Hepatocyte (in vitro differentiated cells): ENCODE data around the gene ZBTB7C. TPM values are rescaled to one million over a fixed set of nuclear protein-coding genes. Genes with fewer than 3 reads are reported as not detected.
A peak's percentile ranks its signal among the peaks of the same experiment; 100 is the strongest.

Source experiments
- DNase-seq: peaks from one replicate; pipeline ENCODE4 v3.0.0-alpha.2; 2016; ENCODE audit warnings: low spot score
- H2AFZ ChIP-seq: fragments of 200-600 bp; sonication (generic); 2 replicates; pipeline ENCODE4 v1.6.0; 2016; ENCODE audit warnings: antibody characterized with exemption, mild to moderate bottlenecking
- H3K27ac ChIP-seq: fragments of 200-600 bp; sonication (generic); 2 replicates; pipeline ENCODE4 v1.5.1; 2016; ENCODE audit warnings: mild to moderate bottlenecking
- H3K27me3 ChIP-seq: fragments of 200-600 bp; sonication (generic); 2 replicates; pipeline ENCODE4 v1.6.1; 2016
- H3K36me3 ChIP-seq: fragments of 200-600 bp; sonication (generic); replicated peaks from 2 replicates; pipeline ENCODE4 v1.5.1; 2016; ENCODE audit warnings: low read depth; ENCODE audit not compliant: insufficient read depth
- H3K4me1 ChIP-seq: fragments of 200-600 bp; sonication (generic); 2 replicates; pipeline ENCODE4 v1.5.1; 2016; ENCODE audit warnings: mild to moderate bottlenecking, moderate library complexity; ENCODE audit not compliant: insufficient read depth
- H3K4me2 ChIP-seq: fragments of 200-600 bp; sonication (generic); 2 replicates; pipeline ENCODE4 v1.6.0; 2016
- H3K4me3 ChIP-seq: fragments of 200-600 bp; sonication (generic); 2 replicates; pipeline ENCODE4 v1.5.1; 2016; ENCODE audit warnings: mild to moderate bottlenecking
- H3K79me2 ChIP-seq: fragments of 200-600 bp; sonication (generic); 2 replicates; pipeline ENCODE4 v1.6.0; 2017; ENCODE audit warnings: mild to moderate bottlenecking
- H3K9me2 ChIP-seq: fragments of 200-600 bp; sonication (generic); replicated peaks from 2 replicates; pipeline ENCODE4 v1.6.0; 2017; ENCODE audit warnings: mild to moderate bottlenecking; ENCODE audit not compliant: insufficient read depth
- H3K9me3 ChIP-seq: fragments of 200-600 bp; sonication (generic); 2 replicates; pipeline ENCODE4 v1.5.1; 2016; ENCODE audit warnings: low read depth, mild to moderate bottlenecking
- H4K20me1 ChIP-seq: fragments of 200-600 bp; sonication (generic); 2 replicates; pipeline ENCODE4 v1.6.0; 2016; ENCODE audit warnings: mild to moderate bottlenecking; ENCODE audit not compliant: insufficient read depth, poor library complexity, severe bottlenecking
- EZH2 ChIP-seq: fragments of 200-600 bp; sonication (generic); IDR thresholded peaks from 2 replicates; pipeline ENCODE4 v1.6.1; 2016; ENCODE audit warnings: antibody characterized with exemption, mild to moderate bottlenecking, borderline replicate concordance
- EZH2phosphoT487 ChIP-seq: fragments of 200-600 bp; sonication (generic); IDR thresholded peaks from one replicate; pipeline ENCODE4 v1.6.1; 2018; ENCODE audit warnings: antibody characterized with exemption, mild to moderate bottlenecking, low read depth, moderate library complexity; ENCODE audit not compliant: unreplicated experiment, severe bottlenecking
- WGBS: methylation state at CpG from one replicate; pipeline ENCODE4 v1.1.6; 2016; ENCODE audit warnings: low lambda C conversion rate; ENCODE audit errors: missing lambda C conversion rate; 5-methylcytosine and 5-hydroxymethylcytosine counted together
- polyA plus RNA-seq: library from polyadenylated mRNA; unstranded; fragments of >200 nt; fragmentation: Nextera tagmentation; extraction: Ambion mirVana; gene quantifications from 2 replicates; pipeline ENCODE4 v1.2.1, GENCODE V29; 2016
- total RNA-seq: library from RNA; depleted of rRNA; stranded (reverse); fragments of >200 nt; gene quantifications from 2 replicates; pipeline ENCODE4 v1.2.3, GENCODE V29; 2014
- TF ChIP-seq, protein P1 (sequence below): fragments of 200-600 bp; sonication (generic); IDR thresholded peaks from 2 replicates; pipeline ENCODE4 v1.5.1; 2016; ENCODE audit warnings: antibody characterized with exemption, mild to moderate bottlenecking; ENCODE audit not compliant: poor library complexity

The ZBTB7C gene
- total RNA-seq = 1.0 and 2.0 TPM in 2 replicates
- 0.70 and 1.1 TPM in 2 replicates for polyA plus RNA-seq

DNA sequence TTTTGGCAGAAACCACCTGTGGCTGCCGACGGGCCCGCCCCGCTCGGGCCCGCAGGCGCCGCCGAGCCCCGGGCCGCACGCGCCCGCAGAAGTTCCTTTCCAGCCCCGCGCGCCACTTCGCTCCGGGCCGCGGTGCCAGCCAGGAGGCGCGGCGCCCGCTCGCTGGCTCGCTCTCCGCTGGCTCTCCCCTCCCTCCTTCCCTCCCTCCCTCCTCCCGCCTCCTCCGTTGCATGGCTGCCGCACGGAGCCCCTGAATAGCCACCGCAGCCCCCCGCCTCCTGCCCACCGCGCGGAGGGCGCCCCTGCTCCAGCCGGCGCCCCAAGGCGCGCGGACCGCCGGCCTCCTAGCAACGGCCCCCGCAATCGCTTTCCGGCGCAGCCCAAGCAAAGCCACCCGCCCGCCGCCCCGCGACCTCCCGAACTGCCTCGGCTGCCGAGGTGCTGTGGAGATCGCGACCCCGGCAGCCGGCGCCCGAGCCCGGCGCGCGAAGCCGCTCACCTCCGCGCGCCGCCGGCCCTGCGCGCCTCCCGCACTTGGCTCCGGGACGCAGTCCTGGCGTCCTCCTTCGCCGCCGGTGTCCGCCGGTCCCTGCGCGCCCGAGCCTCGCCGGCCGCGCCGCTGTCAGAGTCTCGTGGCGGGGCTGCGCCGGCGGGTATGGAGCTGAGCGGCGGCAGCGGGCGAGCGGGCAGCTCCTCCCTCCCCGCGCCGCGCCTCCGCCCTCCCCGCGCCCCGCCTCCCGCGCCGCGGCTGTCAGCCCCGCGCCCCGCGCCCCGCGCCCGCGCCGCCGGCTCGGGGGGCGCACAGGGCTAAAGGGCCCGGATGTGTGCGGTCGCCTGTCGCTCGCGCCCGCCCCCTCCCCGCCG is at the start of gene ZBTB7C:
Gene ZBTB7C, minus strand, starts transcription at position 657 of the 864 bp plus-strand sequence.
- Histone ChIP-seq H3K79me2 (no peaks in the 10 kb centered on the region), H2AFZ (peak within 1 kb of the TSS; percentile 95), H3K4me3 (peak within 1 kb of the TSS; percentile 89), H3K9me2 (no peaks in the 10 kb centered on the region), H4K20me1 (no peaks in the 10 kb centered on the region), H3K4me1 (peaks cover 7% of the 10 kb centered on the region), H3K4me2 (peak within 1 kb of the TSS; percentile 100), H3K27ac (no peak within 1 kb of the TSS), H3K9me3 (no peaks in the 10 kb centered on the region), H3K36me3 (no peaks in the 10 kb centered on the region), H3K27me3 (peaks cover 59% of the 10 kb centered on the region)
- peak; percentile 69 for DNase-seq
- WGBS = under 1% methylated on average over 57 of the region's 136 CpGs
- TF ChIP-seq, protein P1, sequence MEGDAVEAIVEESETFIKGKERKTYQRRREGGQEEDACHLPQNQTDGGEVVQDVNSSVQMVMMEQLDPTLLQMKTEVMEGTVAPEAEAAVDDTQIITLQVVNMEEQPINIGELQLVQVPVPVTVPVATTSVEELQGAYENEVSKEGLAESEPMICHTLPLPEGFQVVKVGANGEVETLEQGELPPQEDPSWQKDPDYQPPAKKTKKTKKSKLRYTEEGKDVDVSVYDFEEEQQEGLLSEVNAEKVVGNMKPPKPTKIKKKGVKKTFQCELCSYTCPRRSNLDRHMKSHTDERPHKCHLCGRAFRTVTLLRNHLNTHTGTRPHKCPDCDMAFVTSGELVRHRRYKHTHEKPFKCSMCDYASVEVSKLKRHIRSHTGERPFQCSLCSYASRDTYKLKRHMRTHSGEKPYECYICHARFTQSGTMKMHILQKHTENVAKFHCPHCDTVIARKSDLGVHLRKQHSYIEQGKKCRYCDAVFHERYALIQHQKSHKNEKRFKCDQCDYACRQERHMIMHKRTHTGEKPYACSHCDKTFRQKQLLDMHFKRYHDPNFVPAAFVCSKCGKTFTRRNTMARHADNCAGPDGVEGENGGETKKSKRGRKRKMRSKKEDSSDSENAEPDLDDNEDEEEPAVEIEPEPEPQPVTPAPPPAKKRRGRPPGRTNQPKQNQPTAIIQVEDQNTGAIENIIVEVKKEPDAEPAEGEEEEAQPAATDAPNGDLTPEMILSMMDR = no peak
- TF ChIP-seq EZH2 = no peak
- TF ChIP-seq EZH2phosphoT487 = no peak

DNA sequence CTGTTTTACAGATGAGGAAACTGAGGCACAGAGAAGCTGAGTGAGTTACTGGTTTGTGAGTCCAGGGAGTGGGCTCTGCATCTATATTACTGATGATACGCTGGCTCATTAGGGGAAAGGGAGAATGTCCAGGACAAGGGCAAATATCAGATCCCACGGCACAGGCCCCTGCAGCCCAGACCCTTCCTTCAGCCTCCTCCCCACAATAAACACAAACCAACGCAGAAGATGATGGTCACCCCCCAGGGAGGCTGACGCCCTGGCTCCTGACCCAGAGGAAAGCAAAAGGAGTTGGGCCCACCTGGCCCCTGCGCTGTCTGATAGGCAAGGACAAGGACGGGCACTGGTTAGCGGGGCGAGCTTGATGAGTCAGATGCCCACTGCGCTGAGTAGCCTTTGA is 47.7 kb upstream of the ZBTB7C start:
- DNase-seq = no peak
- no peak overlapping the region for H2AFZ ChIP-seq
- H4K20me1 ChIP-seq = no peaks in the 10 kb centered on the region
- H3K4me3 ChIP-seq = no peak overlapping the region
- H3K4me1 ChIP-seq = peaks cover 44% of the 10 kb centered on the region
- TF ChIP-seq EZH2phosphoT487 (no peak), EZH2 (no peak)
- TF ChIP-seq, protein P1 = no peak
- H3K27me3 ChIP-seq = no peaks in the 10 kb centered on the region
- no peak overlapping the region for H3K4me2 ChIP-seq
- no peaks in the 10 kb centered on the region for H3K79me2 ChIP-seq
- no peaks in the 10 kb centered on the region for H3K36me3 ChIP-seq
- no peaks in the 10 kb centered on the region for H3K9me3 ChIP-seq
- 95% methylated on average over 9 of the region's 9 CpGs for WGBS
- H3K27ac ChIP-seq = no peak overlapping the region
- no peaks in the 10 kb centered on the region for H3K9me2 ChIP-seq

DNA sequence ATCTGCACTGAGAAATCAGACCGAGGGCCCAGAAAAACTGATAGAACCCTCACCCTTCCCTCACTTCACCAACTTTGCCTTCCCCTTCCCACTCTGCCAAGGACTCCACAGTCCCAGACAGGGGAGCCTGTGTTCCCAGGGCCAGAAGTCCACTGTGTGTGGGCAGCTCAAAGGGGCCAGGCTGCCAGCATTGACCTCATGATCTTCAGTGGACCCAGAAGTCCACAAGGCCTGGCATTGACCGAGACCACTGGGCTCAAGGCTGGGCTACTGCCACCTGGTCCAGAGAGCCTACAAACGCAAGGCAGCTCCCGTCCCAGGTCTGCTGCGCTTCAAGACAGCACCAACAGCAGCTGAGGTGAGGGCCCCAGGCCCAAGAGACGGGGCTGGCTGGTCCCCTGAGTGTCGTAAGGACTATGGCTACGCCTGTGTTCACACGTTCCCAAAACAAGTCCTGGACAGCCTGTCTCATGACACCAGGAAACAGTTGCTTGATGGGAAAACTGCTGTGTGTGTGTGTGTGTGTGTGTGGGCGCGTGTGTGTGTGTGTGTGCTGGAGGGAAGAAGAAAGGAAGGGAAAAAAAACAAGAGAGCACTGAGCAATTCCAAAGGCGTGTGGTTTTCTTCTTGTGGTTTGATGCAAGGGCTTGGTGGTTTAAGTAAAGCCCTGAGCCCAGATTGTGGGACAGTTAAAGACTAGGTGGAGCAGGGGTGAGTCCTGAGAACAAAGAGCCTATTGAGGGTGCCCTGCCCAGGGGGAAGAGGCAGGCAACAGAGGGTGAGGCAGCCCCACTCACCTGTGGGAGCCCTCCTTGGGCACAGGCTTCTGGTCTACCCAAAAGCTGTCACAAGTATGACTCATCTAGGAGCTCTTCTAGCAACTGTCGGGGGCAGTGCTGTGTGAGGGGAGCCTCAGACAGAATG is 46.6 kb upstream of the ZBTB7C start:
- peak overlapping the region; percentile 82 for H3K27ac ChIP-seq
- no peaks in the 10 kb centered on the region for H3K9me2 ChIP-seq
- peaks cover 44% of the 10 kb centered on the region for H3K4me1 ChIP-seq
- no peaks in the 10 kb centered on the region for H3K27me3 ChIP-seq
- no peaks in the 10 kb centered on the region for H3K36me3 ChIP-seq
- no peak overlapping the region for H3K4me3 ChIP-seq
- peak; percentile 49 for DNase-seq
- H2AFZ ChIP-seq = no peak overlapping the region
- H3K9me3 ChIP-seq = no peaks in the 10 kb centered on the region
- no peaks in the 10 kb centered on the region for H4K20me1 ChIP-seq
- WGBS = 65% methylated on average over 13 of the region's 13 CpGs
- no peaks in the 10 kb centered on the region for H3K79me2 ChIP-seq
- no peak overlapping the region for H3K4me2 ChIP-seq
- no peak for TF ChIP-seq EZH2
- TF ChIP-seq, protein P1 = no peak
- TF ChIP-seq EZH2phosphoT487 = no peak
